Transverse colon (tissue), 4 donors: ENCODE data around the gene FCGBP.

ENCODE experiments used
- CTCF ChIP-seq, 5 experiments: fragments of 200-600 bp in 3 of 5; fragments of 450-650 bp in 2 of 5; sonication (generic) in 3 of 5; IDR thresholded peaks; 1 replicate in 2 of 5; 2 replicates in 3 of 5; pipeline ENCODE4 v1.5.1; 2016 to 2017; ENCODE audit warnings: antibody characterized with exemption in 5 of 5, inconsistent platforms in 3 of 5, mild to moderate bottlenecking in 2 of 5, moderate library complexity in 1 of 5
- POLR2A ChIP-seq: fragments of 450-650 bp; IDR thresholded peaks from one replicate; pipeline ENCODE4 v1.6.1; 2016; ENCODE audit warnings: antibody characterized with exemption, mild to moderate bottlenecking, moderate library complexity
- POLR2AphosphoS5 ChIP-seq, 3 donors: sonication (generic); formaldehyde crosslinking; IDR thresholded peaks; one replicate each; pipeline ENCODE4 v1.6.1; 2016; ENCODE audit warnings: antibody characterized with exemption in 3 of 3

DNA sequence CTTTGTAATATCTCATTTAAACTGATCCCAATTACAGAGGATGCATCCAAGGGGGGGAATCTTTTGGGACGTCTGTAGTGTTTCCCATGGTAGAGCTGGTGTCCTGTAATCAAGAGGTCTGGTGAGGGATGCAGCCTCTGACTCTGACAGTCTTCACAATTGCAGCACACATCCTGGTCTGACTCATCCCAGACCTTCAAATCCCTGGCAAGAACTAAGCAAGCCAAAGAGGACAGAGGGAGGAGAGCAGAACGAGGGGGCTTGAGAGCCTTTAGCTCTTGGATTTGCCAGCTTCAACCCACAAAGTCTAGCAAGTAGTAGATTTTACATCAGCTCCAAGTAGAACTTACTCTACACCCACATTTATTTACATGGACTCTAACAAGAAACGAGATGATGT is 17.3 kb upstream of the FCGBP start:
- TF ChIP-seq CTCF (IDR thresholded peaks at IDR 0.05) (no peak), POLR2A (no peak), POLR2AphosphoS5 (IDR thresholded peaks at IDR 0.05) (no peak)
